NCI-H1930 (cell line): ENCODE data around the gene NEK4.
A peak's percentile ranks its signal among the peaks of the same experiment; 100 is the strongest.
"Not testable (repeated sequence)": the region's sequence is repeated elsewhere in the genome, so short reads cannot be mapped to it uniquely, and the experiment has no call there.

ENCODE experiments used
- DNase-seq, 2 experiments: peaks; one replicate each; lab custom pipeline; 2025; lab: John Stamatoyannopoulos, UW

The NEK4 gene

DNA sequence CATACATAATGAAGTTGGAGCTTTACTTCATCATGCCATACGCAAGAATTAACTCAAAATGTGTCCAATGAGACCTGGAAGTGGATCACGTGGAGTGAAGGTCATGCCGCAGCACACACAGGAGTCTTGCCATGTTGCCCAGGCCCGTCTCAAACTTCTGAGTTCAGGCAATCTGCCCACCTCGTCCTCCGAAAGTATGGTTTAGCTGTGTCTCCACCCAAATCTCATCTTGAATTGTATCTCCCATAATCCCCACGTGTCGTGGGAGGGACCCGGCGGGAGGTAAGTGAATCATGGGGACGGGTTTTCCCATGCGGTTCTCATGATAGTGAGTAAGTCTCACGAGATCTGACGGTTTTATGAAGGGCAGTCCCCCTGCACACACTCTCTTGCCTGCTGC, 39.1 kb downstream of the NEK4 start:
- DNase-seq, result no peak

DNA sequence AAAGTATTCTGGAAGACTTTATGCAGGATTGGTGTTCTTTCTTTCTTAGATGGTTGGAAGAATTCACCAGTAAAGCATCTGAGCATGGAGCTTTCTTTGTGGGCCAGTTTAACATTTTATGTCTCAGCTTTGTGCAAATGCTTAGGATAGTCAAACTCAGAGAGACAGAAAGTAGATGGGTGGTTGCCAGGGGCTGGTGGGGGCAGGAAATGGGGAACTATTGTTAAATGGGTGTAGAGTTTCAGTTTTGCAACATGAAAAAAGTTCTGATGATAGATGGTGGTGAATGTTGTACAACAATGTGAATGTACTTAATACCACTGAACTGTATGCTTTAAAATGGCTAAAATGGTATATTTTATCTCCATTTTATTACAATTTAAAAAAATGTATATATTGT, 40.1 kb downstream of the NEK4 start:
- DNase-seq, result no peak

DNA sequence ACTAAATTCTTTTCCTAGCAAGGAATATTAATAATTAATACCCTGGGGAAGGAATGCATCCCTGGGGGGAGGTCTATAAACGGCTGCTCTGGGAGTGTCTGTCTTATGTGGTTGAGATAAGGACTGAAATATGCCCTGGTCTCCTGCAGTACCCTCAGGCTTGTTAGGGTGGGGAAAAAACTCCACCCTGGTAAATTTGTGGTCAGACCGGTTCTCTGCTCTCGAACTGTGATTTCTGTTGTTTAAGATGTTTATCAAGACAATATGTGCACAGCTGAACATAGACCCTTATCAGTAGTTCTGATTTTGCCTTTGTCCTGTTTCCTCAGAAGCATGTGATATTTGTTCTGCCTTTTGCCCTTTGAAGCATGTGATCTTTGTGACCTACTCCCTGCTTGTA, 42.0 kb downstream of the NEK4 start:
- not testable (repeated sequence) for DNase-seq

DNA sequence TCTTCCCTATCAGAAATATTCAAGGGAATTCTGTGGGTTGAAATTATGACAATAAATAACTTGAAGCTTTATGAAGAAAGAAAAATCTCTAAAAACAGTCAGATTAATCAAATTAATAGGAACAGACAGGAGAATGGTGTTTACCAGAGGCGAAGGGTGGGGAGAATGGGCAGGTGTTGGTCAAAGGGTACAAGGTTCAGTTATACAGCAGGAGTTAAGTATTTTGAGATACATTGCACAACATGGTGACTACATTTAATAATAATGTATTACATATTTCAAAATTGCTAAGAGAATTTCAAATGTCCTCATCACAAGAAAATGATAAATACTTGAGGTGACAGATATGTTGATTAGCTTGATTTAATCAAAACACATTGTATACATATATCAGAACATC, 46.2 kb downstream of the NEK4 start:
- DNase-seq, result no peak

DNA sequence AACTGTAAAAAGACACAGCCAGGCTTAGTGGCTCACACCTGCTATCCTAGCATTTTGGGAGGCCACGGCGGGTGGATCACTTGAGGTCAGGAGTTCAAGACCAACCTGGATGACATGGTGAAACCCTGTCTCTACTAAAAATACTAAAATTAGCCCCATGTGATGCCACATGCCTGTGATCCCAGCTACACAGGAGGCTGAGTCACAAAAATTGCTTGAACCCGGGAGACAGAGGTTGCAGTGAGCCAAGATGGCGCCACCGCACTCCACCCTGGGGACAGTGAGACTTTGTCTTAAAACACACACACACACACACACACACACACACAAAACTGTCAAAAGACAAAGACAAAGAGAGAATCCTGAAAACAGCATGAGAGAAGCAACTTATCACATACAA, 46.8 kb downstream of the NEK4 start:
- DNase-seq, result no peak

DNA sequence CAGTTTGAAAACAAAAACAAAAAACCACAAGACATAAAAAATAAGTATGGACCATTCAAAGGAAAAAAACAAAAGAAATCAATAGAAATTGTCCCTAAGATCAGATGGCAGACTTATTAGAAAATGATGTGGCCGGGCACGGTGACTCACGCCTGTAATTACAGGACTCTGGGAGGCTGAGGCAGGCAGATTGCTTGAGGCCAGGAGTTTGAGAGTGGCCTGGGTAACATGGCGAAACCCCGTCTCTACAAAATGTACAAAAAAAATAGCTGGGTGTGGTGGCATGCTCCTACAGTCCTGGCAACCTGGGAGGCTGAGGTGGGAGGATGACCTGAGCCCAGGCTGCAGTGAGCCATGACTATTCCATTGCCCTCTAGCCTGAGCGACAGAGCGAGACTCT, 48.2 kb downstream of the NEK4 start:
- DNase-seq, result no peak

DNA sequence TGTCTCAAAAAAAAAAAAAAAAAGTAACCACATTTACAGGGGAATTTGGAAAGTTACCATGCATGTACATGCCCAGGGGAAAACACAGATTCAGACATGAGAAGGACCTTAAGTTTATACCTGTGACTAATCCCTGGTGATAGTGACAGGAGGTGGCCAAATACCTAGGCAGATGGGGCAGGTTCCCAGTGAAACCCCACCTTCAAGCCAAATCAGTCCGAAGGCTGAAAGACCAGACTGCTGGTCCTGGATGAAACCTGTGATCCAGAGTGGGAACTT, 49.1 kb downstream of the NEK4 start:
- DNase-seq, result no peak

DNA sequence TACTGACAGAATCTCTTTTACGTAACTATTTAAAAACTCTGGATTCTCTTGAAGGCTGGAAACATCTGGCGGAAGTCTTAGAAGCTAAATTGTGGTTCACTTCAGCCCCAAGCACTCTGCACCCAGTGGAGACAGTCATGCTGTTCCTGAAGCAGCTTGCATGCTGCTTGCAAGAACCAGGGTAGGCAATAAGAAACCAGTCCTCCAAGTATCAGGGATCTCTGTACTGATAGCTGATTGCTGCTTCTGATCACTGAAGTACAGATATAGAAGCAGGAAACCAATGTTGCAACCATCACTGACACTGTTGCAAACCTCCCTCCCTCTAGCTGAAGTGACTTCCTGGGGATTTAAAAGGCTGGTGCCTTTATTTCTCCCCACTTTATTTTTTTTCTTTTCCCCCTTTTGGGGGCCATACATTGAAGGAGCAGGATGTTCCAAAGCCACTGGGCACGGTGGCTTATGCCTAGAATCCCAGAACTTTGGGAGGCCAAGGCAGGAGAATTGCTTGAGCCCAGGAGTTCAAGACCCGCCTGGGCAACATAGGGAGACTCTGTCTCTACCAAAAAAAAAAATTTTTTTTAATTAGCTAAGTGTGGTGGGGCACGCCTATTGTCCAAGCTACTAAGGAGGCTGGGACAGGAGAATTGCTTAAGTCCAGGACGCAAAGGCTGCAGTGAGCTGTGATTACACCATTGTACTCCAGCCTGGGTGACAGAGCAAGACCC, 49.6 kb downstream of the NEK4 start:
- no peak for DNase-seq

DNA sequence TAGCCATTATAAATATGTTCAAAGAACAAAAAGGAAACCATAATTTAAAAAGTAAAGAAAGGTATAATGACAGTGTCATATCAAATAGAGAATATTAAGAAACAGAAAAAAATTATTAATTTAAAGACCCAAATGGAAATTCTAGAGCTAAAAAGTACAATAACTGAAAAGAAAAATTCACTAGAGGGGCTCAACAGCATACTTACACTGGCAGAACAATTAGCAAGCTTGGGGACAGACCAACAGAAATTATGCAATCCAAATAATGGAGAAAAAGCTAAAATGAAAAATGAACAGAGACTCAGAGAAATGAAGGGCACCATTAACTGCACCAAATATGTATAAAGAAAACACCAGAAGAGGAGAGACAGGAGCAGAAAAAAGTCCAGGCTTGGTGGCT, 51.1 kb downstream of the NEK4 start:
- no peak for DNase-seq

DNA sequence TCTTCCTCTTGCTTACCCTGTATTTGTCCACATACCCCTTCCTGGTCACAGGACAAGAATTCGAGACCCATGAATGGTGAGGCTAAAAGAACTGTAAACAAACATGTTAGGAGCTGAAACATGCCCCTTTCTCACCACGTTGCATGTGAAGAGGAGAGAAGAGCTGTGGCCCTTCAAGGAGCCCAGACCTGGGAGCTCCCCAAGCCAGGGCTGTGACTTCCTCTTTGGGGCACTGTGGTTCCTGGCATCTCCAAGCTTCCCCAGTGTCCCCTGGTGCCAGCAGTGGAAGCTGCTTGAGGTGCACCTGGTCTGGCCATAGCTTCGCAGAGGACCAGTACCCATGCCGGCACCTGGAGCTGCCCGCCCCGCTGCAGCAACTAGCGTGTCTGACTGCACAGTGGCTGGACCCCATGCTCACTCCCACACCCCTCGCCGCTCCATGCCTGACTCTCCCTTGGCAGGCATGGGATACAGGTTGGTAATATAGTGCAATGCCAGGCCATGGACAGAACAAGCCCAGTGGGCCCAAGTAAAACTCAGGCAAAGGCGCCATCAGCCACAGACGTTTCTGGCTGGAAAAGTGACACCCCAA, 54.9 kb downstream of the NEK4 start:
- no peak for DNase-seq

DNA sequence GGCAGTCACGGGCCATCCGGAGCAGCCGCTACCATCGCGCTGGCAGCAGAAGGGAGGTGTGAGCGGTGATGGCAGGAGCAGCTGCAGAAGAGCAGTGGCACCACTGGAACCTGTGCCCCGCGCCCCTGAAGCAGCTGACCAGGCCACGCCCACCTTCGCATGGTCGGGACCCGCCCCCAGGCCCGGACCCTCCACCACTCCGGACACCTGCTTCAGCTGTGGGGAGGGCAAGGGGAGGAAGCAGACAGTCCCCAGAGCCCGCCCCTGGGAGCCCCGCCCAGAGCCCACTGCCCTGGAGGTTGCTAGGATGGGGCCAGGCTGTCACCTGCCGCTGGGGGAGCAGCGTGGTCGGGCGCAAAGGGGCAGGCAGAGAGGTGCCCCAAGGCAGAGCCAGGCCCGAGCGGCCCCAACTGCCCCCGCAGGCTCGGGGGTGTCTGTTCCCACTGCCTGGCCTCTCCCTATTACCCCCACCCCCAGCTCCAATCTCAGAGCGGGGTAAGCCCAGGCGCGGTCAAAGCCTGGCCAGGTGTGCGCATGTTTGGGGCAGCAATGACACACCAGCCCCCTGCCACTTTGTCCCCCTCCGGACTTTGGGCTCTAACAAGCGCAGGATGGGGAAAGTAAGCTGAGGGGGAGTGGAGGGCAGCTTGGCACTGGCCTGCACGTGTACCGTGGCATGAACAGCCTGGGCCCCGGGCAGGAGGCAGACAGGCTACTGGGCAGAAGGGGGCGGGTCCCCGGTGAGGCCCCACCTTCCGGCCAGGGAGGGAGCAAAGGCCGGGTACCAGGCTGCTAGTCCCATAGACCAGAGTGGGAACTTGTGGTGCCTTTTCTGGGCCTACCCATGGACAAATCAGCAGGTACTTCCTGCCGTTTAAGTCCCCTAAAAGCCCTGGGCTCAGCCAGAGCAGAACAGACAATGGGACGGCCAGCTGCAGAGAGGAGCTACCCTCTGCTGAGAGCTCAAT, 56.1 kb downstream of the NEK4 start:
- no peak for DNase-seq

DNA sequence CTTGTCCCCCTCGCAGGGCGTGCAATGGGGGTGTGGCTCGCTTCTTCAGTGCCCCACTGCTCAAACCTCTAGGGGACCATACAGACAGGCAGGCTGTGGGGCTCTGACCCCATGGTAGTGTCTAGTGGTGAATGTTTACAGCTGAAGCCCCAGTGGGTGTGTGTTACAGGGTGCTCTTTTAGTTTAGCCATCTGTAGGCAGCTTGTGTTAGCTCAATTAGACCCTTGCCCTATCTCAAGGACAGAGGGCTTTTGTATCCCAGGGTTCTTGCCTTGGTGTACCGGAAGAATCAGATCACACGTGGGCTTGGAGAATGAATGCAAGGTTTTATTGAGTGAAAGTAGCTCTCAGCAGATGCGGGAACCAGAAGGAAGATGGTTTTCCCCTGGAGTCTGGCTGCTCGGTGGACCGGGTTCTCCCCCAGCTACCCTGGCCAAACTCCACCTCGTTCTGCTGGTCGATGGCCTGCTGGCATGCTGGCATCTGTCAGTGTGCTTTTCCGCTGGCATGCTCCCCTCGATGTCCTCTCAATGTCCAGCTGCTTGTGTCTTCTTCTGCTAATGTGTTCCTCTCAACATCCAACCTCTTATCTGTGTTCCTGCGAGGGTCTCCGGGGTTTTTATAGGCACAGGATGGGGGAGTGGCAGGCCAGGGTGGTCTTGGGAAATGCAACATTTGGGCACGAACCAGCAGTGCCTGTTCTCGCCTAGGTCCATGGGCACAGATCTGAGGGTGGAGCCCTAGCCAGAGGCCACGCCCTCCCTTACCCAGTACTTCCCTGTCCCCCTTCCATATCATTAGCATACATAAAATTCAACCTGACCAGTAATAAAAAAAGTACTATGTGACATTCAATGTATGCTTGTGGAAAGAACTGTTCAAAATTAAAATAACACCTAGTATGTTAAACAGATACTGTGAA, 58.2 kb downstream of the NEK4 start:
- DNase-seq, result no peak

DNA sequence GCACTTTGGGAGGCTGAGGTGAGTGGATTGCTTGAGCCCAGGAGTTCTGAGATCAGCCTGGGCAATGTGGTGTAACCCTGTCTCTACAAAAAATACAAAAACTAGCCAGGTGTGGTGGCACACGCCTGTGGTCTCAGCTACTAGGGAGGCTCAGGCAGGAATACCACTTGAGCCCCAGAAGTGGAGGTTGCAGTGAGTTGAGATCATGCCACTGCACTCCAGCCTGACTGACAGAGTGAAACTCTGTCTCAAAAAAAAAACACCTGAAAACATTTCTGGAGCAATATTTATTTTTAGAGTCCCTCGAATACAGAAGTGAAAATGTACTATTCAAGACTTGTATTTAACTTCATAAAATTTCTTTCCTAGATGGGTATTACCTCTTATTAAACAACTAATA, 60.2 kb downstream of the NEK4 start:
- no peak for DNase-seq

DNA sequence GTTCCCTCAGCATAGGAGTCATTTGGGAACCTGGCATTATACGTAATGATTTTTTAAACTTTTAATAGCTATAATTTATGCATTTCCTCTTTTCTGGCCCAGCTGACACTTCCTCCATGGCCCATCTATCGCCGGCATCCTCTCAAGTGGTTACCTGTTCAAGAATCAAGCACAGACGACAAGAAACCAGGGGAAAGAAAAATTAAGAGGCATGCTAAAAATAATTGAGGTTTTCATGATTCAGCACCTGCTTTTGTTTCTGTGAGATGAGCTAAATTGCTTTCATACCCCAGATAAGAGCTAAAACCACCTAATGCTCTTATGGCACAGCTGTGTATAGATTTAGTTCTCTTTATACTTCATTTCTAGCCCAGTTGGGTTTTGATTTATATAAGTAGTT, 63.2 kb downstream of the NEK4 start:
- DNase-seq, result no peak

DNA sequence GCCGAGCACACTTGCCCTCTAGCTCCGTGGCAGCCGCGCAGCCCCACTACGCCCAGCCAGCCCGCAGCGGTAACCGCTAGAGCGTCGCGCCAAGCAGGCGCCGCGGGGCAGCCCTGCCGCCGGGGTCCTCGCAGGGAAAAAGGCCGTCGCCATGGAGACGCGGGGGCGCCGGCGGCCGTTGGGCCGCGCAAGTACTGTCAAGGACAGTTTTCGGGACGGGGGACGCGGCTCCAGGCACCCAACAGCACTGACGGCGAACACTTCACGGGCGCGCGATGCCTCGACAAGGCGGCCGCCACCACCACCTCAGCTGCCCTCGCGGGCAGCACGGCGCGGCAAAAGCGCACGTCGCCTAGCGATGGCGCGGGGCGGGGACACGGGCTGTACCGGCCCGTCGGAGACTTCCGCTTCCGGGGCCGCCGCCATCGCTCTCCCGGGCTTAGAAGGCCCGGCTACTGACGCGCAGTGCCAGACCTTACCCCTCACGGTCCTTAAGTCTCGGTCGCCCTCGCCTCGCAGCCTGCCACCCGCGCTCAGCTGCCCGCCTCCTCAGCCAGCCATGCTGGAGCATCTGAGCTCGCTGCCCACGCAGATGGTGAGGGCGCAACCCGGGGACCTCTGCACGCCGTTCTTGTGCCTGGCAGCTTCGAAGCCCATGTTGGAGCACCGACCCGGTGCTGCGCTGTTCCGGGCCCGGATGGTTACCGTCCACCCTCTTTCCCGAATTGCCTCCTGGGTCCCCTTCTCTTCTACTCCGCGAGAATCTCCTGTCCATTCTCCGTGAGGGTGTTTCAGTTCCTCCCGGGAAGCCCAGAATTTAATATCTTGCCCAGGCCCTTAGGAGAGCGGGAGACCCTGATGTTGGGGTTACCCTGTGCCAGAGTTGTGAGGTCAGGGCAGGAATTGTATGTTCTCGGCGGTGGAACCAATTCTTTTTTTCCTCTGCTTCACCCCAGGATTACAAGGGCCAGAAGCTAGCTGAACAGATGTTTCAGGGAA, 64.8 kb downstream of the NEK4 start, which contains the start of the genes GLT8D1 and SPCS1:
Gene GLT8D1 (minus strand): TSS at position 104 of the 999 bp plus-strand sequence. CDS start 5,331 bp downstream, outside the sequence.
Gene SPCS1 (plus strand): TSS at position 419 of the 999 bp plus-strand sequence. CDS start 141 bp downstream, at position 560.
- peak; percentile 52 to 71 for DNase-seq

DNA sequence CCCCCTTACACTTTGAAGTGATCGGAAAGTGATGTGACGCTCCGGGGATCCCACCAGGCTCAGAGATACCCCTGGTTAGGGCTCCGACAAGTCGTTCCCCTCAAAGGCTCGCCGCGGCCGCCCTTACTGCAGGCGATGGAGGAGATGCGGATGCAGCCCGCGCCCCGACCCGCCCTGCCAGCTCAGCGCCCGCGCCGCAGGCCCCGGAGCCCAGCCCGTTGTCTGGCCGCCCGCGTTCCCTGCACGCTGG, 65.4 kb downstream of the NEK4 start:
- no peak for DNase-seq

DNA sequence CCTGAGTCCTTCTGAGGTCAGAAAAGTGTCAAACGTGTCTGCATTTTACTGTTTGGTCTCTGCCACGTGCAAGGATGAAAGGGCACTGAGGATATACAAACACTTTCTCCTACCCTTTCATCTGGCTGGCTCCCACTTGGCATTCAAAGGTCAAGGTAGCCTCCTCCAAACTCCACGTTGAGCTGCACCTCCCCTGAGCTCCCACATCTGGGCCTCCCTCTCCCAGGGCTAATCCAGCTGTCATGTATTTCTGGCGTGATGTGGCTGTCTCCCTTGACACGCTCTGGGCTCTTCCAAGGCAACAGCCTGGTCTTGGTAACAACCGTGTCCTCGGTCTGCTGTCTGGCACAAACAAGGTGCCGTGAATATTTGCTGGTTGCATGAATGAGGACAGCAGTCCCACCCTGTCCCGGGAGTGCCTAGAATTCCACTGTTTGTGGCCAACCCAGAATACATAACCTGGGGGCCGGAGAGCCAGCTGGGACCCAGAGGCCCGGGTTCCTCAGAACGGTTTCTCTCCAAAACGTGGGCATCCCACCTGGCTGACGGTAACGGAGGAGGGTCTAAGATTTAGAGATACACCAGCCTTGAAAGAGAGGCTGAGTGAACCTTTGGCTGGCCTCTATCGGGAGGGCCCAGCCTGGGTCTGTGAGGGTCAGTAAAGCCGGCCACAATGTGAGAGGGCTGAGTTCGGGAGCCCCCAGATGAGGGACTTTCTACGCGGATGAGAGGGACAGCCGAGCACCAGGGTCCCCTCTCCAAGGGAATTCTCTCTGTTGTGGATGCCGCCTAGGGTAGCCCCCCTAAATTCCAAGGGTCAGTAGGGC, 65.9 kb downstream of the NEK4 start:
- DNase-seq, result no peak

DNA sequence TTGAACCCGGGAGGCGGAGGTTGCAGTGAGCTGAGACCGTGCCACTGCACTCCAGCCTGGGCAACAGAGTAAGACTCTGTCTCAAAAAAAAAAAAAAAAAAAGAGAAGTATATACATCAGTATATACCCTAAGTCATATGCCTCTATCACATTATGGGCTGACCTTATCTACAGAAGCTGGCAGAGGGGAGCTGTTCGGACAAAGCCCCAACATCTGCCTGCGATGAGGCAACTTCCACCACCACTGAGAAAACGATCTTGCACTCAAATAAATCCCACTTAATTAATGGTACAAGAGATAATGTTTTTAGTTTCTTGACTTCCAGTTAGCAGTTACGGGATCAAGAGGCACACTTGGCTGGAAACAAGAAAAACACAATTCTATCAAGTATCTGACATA, 67.4 kb downstream of the NEK4 start:
- DNase-seq, result no peak

DNA sequence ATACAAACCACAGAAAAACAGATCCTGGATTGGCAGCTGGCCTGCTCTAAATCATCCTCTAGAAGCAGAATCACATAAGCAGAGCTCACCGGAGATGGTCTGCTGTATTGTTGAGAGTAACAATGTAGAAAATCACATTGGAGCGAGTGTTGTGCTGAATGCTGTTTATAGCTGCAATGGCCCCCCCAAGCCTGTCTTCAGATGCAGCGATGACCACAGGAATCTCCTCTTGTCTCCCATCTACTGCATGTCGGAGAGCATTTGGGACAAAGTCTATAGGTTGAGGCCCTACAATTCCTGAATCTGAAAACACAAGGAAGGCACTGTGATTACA, 73.1 kb downstream of the NEK4 start:
- DNase-seq, result no peak
